Mesenchymal stem cell (in vitro differentiated cells and primary cell): ENCODE data around the gene MEI1.

ENCODE experiments used
- DNase-seq: peaks from one replicate; pipeline ENCODE4 v3.0.0-alpha.2; 2013
- H2AFZ ChIP-seq: one replicate; pipeline ENCODE4 v1.6.1; 2013; ENCODE audit warnings: low read depth, mild to moderate bottlenecking, control low read depth, inconsistent platforms, low read length, moderate library complexity
- H2AK5ac ChIP-seq: 2 replicates; pipeline ENCODE4 v1.6.1; 2013; ENCODE audit warnings: low read length, moderate library complexity, mild to moderate bottlenecking, inconsistent platforms; ENCODE audit not compliant: severe bottlenecking
- H2BK120ac ChIP-seq: one replicate; pipeline ENCODE4 v1.6.1; 2013; ENCODE audit warnings: low read depth, mild to moderate bottlenecking, inconsistent platforms, low read length, moderate library complexity
- H2BK12ac ChIP-seq, 2 experiments: one replicate each; pipeline ENCODE4 v1.6.1; 2013; ENCODE audit warnings: inconsistent platforms in 2 of 2, low read length in 2 of 2, mild to moderate bottlenecking in 2 of 2, moderate library complexity in 2 of 2, control low read depth in 1 of 2
- H2BK15ac ChIP-seq: one replicate; pipeline ENCODE4 v1.6.1; 2013; ENCODE audit warnings: mild to moderate bottlenecking, low read depth, inconsistent platforms; ENCODE audit not compliant: poor library complexity, severe bottlenecking
- H2BK5ac ChIP-seq: 2 replicates; pipeline ENCODE4 v1.6.1; 2013; ENCODE audit warnings: low read depth, mild to moderate bottlenecking, low read length, control low read depth, inconsistent platforms; ENCODE audit not compliant: poor library complexity, severe bottlenecking
- H3K14ac ChIP-seq, 2 experiments: one replicate each; pipeline ENCODE4 v1.6.1; 2013; ENCODE audit warnings: inconsistent platforms in 2 of 2, low read length in 2 of 2, control low read depth in 1 of 2, mild to moderate bottlenecking in 1 of 2, moderate library complexity in 1 of 2
- H3K18ac ChIP-seq, 2 experiments: one replicate each; pipeline ENCODE4 v1.6.1; 2013; ENCODE audit warnings: inconsistent platforms in 2 of 2, low read length in 2 of 2, control low read depth in 1 of 2, low read depth in 1 of 2, mild to moderate bottlenecking in 1 of 2
- H3K23ac ChIP-seq, 2 experiments: one replicate each; pipeline ENCODE4 v1.6.1; 2013; ENCODE audit warnings: inconsistent platforms in 2 of 2, low read length in 2 of 2, mild to moderate bottlenecking in 2 of 2, moderate library complexity in 2 of 2, control low read depth in 1 of 2
- H3K27ac ChIP-seq: 2 replicates; pipeline ENCODE4 v1.5.1; 2013; ENCODE audit warnings: mild to moderate bottlenecking, moderate library complexity, low read length, control low read depth, inconsistent platforms; ENCODE audit not compliant: poor library complexity, severe bottlenecking
- H3K27me3 ChIP-seq, 2 experiments: 2 replicates each; pipeline versions ENCODE4 v1.6.1 to v1.7.0; 2013; ENCODE audit warnings: low read length in 2 of 2, mild to moderate bottlenecking in 2 of 2, moderate library complexity in 2 of 2, control low read depth in 1 of 2, inconsistent platforms in 1 of 2; ENCODE audit not compliant: control insufficient read depth in 1 of 2, insufficient read depth in 1 of 2
- H3K36me3 ChIP-seq, 2 experiments: 2 replicates each; pipeline versions ENCODE4 v1.6.1 to v1.7.0; 2013; ENCODE audit warnings: low read length in 2 of 2, control low read depth in 1 of 2, inconsistent platforms in 1 of 2, low read depth in 1 of 2, mild to moderate bottlenecking in 1 of 2; ENCODE audit not compliant: insufficient read depth in 2 of 2, control insufficient read depth in 1 of 2
- H3K4ac ChIP-seq, 2 experiments: one replicate each; pipeline ENCODE4 v1.6.1; 2013; ENCODE audit warnings: inconsistent platforms in 2 of 2, low read length in 2 of 2, mild to moderate bottlenecking in 2 of 2, moderate library complexity in 2 of 2, control low read depth in 1 of 2, low read depth in 1 of 2
- H3K4me1 ChIP-seq: 2 replicates; pipeline ENCODE4 v1.6.1; 2013; ENCODE audit warnings: low read depth, low read length, control low read depth; ENCODE audit not compliant: control insufficient read depth, insufficient read depth
- H3K4me2 ChIP-seq: 2 replicates; pipeline ENCODE4 v1.6.1; 2013; ENCODE audit warnings: low read length, mild to moderate bottlenecking, inconsistent platforms; ENCODE audit not compliant: poor library complexity, severe bottlenecking
- H3K4me3 ChIP-seq, 2 experiments: 2 replicates each; pipeline versions ENCODE4 v1.5.1 to v1.7.0; 2013; ENCODE audit warnings: low read length in 2 of 2, mild to moderate bottlenecking in 2 of 2, control low read depth in 1 of 2, low read depth in 1 of 2; ENCODE audit not compliant: insufficient read depth in 1 of 2
- H3K79me1 ChIP-seq: replicated peaks from 2 replicates; pipeline ENCODE4 v1.6.1; 2013; ENCODE audit warnings: mild to moderate bottlenecking, control low read depth, low read length, inconsistent platforms; ENCODE audit not compliant: poor library complexity, severe bottlenecking
- H3K9ac ChIP-seq: 2 replicates; pipeline ENCODE4 v1.7.0; 2013; ENCODE audit warnings: mild to moderate bottlenecking, low read length, moderate library complexity
- H3K9me3 ChIP-seq: 2 replicates; pipeline ENCODE4 v1.7.0; 2013; ENCODE audit warnings: mild to moderate bottlenecking, low read length; ENCODE audit not compliant: control insufficient read depth
- H4K8ac ChIP-seq: one replicate; pipeline ENCODE4 v1.6.1; 2013; ENCODE audit warnings: inconsistent platforms, mild to moderate bottlenecking, low read length, moderate library complexity
- H4K91ac ChIP-seq: one replicate; pipeline ENCODE4 v1.6.1; 2013; ENCODE audit warnings: mild to moderate bottlenecking, low read length, inconsistent platforms
- WGBS: methylation state at CpG from one replicate; pipeline ENCODE4 v1.1.7; 2013; ENCODE audit warnings: mixed read lengths; 5-methylcytosine and 5-hydroxymethylcytosine counted together

Gene MEI1

DNA sequence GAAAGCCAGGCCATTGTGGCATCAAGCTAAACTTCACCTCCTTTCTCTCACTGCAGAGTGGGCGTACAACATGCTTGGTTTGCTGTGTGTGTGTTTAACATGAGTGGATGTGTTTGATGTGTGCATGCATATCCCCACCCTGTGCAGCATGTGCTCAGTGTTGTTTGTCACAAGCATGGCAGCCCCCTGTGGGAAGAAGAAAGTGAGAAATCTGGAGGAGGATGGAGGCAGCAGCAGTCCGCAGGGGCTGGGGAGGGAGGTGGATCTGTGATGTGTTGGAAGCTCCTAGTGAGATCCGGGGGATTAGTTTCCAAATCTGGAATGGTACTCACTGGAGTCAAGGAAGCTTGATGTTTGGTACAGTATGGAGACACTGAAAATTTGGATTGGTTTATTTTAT, 77.1 kb downstream of the MEI1 start:
- Histone ChIP-seq H4K8ac (no peak overlapping the region), H2AFZ (no peak overlapping the region), H2AK5ac (no peak overlapping the region), H3K27me3 (no peaks in the 10 kb centered on the region), H2BK15ac (no peak overlapping the region), H2BK12ac (no peak overlapping the region), H4K91ac (no peak overlapping the region), H3K4me1 (peaks cover 6% of the 10 kb centered on the region), H3K18ac (no peak overlapping the region), H2BK5ac (no peak overlapping the region), H3K4me3 (no peak overlapping the region), H3K4me2 (no peak overlapping the region), H3K4ac (no peak overlapping the region), H3K23ac (no peak overlapping the region), H3K9me3 (no peaks in the 10 kb centered on the region), H3K14ac (no peak overlapping the region), H2BK120ac (no peak overlapping the region), H3K27ac (no peak overlapping the region), H3K9ac (no peak overlapping the region), H3K79me1 (no peaks in the 10 kb centered on the region), H3K36me3 (no peaks in the 10 kb centered on the region)
- 100% methylated on average over 2 of the region's 3 CpGs for WGBS
- no peak for DNase-seq

- H3K36me3 ChIP-seq: no peaks in the 10 kb centered on the region
- no peak overlapping the region for H4K91ac ChIP-seq
- H4K8ac ChIP-seq: no peak overlapping the region
- no peak for DNase-seq
- H2AFZ ChIP-seq: no peak overlapping the region
- no peak overlapping the region for H2BK120ac ChIP-seq
- H3K9ac ChIP-seq: peak overlapping the region; percentile 25
- H2AK5ac ChIP-seq: no peak overlapping the region
- H3K4me2 ChIP-seq: no peak overlapping the region
- H3K23ac ChIP-seq: no peak overlapping the region
- H3K9me3 ChIP-seq: no peaks in the 10 kb centered on the region
- no peak overlapping the region for H3K27ac ChIP-seq
- H3K4me1 ChIP-seq: peaks cover 14% of the 10 kb centered on the region
- H3K4ac ChIP-seq: no peak overlapping the region
- no peaks in the 10 kb centered on the region for H3K79me1 ChIP-seq
- H2BK5ac ChIP-seq: no peak overlapping the region
- no peak overlapping the region for H2BK12ac ChIP-seq
- no peak overlapping the region for H3K4me3 ChIP-seq
- no peak overlapping the region for H3K18ac ChIP-seq
- H2BK15ac ChIP-seq: no peak overlapping the region
- H3K27me3 ChIP-seq: no peaks in the 10 kb centered on the region
- H3K14ac ChIP-seq: no peak overlapping the region
- 95% methylated on average over 2 of the region's 2 CpGs for WGBS
Observed at GRCh38 chr22:41777749-41778425, 78.6 kb downstream of the MEI1 start.

- H3K27me3 ChIP-seq: no peaks in the 10 kb centered on the region
- no peak overlapping the region for H2BK15ac ChIP-seq
- no peak overlapping the region for H3K4me2 ChIP-seq
- H3K4ac ChIP-seq: no peak overlapping the region
- H3K36me3 ChIP-seq: no peaks in the 10 kb centered on the region
- DNase-seq: no peak
- WGBS: 63% methylated on average over 3 of the region's 3 CpGs
- no peak overlapping the region for H2BK5ac ChIP-seq
- no peaks in the 10 kb centered on the region for H3K9me3 ChIP-seq
- peaks cover 14% of the 10 kb centered on the region for H3K4me1 ChIP-seq
- H3K9ac ChIP-seq: no peak overlapping the region
- H2BK12ac ChIP-seq: no peak overlapping the region
- H3K79me1 ChIP-seq: no peaks in the 10 kb centered on the region
- H4K91ac ChIP-seq: no peak overlapping the region
- no peak overlapping the region for H3K27ac ChIP-seq
- H3K4me3 ChIP-seq: no peak overlapping the region
- no peak overlapping the region for H2AK5ac ChIP-seq
- no peak overlapping the region for H2AFZ ChIP-seq
- no peak overlapping the region for H2BK120ac ChIP-seq
- H3K18ac ChIP-seq: no peak overlapping the region
- no peak overlapping the region for H3K23ac ChIP-seq
- no peak overlapping the region for H4K8ac ChIP-seq
- no peak overlapping the region for H3K14ac ChIP-seq
Observed at GRCh38 chr22:41779929-41780505, 80.7 kb downstream of the MEI1 start.

DNA sequence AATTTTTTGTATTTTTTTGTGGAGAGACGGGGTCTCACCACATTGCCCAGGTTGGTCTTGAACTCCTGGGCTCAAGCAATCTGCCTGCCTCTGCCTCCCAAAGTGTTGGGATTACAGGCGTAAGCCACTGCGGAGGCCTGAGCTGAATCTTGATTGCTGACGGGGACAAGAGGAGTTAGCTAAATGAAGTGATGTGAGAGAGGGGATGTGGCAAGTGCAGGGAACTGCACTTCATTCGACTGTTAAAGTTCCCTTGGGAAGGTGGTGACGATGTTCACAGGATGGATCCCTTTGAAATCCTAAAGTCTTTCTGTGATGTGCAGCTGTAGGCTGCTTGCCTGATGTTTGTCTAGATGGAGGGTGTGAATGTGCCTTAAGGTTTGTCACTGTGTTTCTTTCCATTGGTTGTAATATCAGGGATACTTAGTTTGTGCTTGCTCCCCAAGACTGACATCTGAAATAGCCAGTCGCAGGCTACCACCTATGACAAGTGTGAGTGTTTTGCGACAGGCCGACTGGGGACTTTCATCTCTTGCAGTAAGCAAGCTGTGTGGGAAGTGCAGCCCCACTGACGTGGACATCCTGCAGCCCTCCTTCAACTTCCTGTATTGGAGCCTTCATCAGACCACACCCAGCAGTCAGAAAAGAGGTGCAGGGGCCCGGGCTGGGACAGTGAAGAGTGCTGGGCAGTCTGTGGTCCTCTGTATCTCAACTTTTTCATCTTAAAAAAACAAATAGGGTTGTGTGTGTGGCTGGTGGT, 81.6 kb downstream of the MEI1 start:
- Histone ChIP-seq H2BK12ac (no peak overlapping the region), H2BK120ac (no peak overlapping the region), H4K91ac (no peak overlapping the region), H3K27ac (no peak overlapping the region), H2AK5ac (no peak overlapping the region), H3K27me3 (no peaks in the 10 kb centered on the region), H3K4ac (no peak overlapping the region), H3K4me1 (peaks cover 12% of the 10 kb centered on the region), H3K18ac (no peak overlapping the region), H3K23ac (no peak overlapping the region), H3K36me3 (no peaks in the 10 kb centered on the region), H3K9me3 (no peaks in the 10 kb centered on the region), H3K9ac (no peak overlapping the region), H3K4me2 (no peak overlapping the region), H3K4me3 (no peak overlapping the region), H2AFZ (no peak overlapping the region), H2BK5ac (no peak overlapping the region), H3K79me1 (no peaks in the 10 kb centered on the region), H2BK15ac (no peak overlapping the region), H3K14ac (no peak overlapping the region), H4K8ac (peak overlapping the region; percentile 67)
- peak; percentile 61 for DNase-seq
- 81% methylated on average over 10 of the region's 11 CpGs for WGBS
